HepG2 (cell line): ENCODE results near the gene GBGT1. TPM values are rescaled to one million over a fixed set of nuclear protein-coding genes. Genes with fewer than 3 reads are reported as not detected.
A peak's percentile ranks its signal among the peaks of the same experiment; 100 is the strongest.

Experiments used
- ATAC-seq: fragments of 200-7000 bp; cut with Tn5 transposase; 3 replicates; pipeline ENCODE4 v1.9.1; 2020; ENCODE audit warnings: mild to moderate bottlenecking, moderate library complexity
- BruUV-seq: library from RNA; stranded (reverse); fragments of 400-500 nt; replicated peaks from 2 replicates; lab custom pipeline; 2021; lab: Mats Ljungman, UMichigan
- CTCF ChIA-PET: fragments of 300-600 bp; formaldehyde crosslinking; extraction: SDS; loops from one replicate; lab custom pipeline; 2021; ENCODE audit warnings: low total read pairs, inconsistent platforms, low intra/inter-chr PET ratio; lab: Yijun Ruan, JAX
- POLR2A ChIA-PET: fragments of 350-600 bp; sonication (Branson Sonifier 250); formaldehyde crosslinking; loops from one replicate; lab custom pipeline; 2020; ENCODE audit warnings: antibody characterized with exemption, inconsistent platforms; lab: Yijun Ruan, JAX
- DNase-seq: peaks from one replicate; pipeline ENCODE4 v3.0.0-alpha.2; 2015; ENCODE audit warnings: low spot score
- FAIRE-seq: peaks from 3 replicates; lab custom pipeline; 2011; peaks lifted over from hg19 to GRCh38; lab: Jason Lieb, UNC
- H2AFZ ChIP-seq: one replicate; pipeline ENCODE4 v1.6.1; 2011; ENCODE audit warnings: low read length, inconsistent platforms
- H3K27ac ChIP-seq: fragments of 300-600 bp; 3 replicates; pipeline ENCODE4 v1.8.0; 2011; ENCODE audit warnings: mixed run types, mild to moderate bottlenecking, mixed read lengths, low read length, inconsistent platforms; ENCODE audit not compliant: insufficient read depth; ENCODE audit errors: extremely low read length
- H3K27me3 ChIP-seq, 2 experiments: fragments of 200-600 bp in 1 of 2; 2 replicates in 1 of 2; 3 replicates in 1 of 2; pipeline versions ENCODE4 v1.6.0 to v1.8.0; 2011; ENCODE audit warnings: low read length in 2 of 2, mild to moderate bottlenecking in 2 of 2, moderate library complexity in 2 of 2, inconsistent platforms in 1 of 2; ENCODE audit not compliant: insufficient read depth in 2 of 2, control insufficient read depth in 1 of 2
- H3K36me3 ChIP-seq, 2 experiments: fragments of 200-600 bp in 1 of 2; replicated peaks in 1 of 2; 2 replicates in 1 of 2; 3 replicates in 1 of 2; pipeline versions ENCODE4 v1.5.1 to v1.8.0; 2011; ENCODE audit warnings: low read length in 2 of 2, inconsistent platforms in 1 of 2; ENCODE audit not compliant: insufficient read depth in 2 of 2, control insufficient read depth in 1 of 2
- H3K4me1 ChIP-seq: 2 replicates; pipeline ENCODE4 v1.5.1; 2012; ENCODE audit warnings: low read length, inconsistent platforms; ENCODE audit not compliant: insufficient read depth
- H3K4me2 ChIP-seq: 2 replicates; pipeline ENCODE4 v1.6.0; 2011; ENCODE audit warnings: low read depth, low read length, inconsistent platforms
- H3K4me3 ChIP-seq, 3 experiments: fragments of 200-600 bp in 1 of 3; sonication (generic), shearing (Covaris generic) in 1 of 3; replicated peaks in 1 of 3; 2 replicates each; pipeline ENCODE4 v1.5.1; 2011 to 2016; ENCODE audit warnings: low read length in 3 of 3, inconsistent platforms in 2 of 3, low read depth in 2 of 3, mild to moderate bottlenecking in 2 of 3, control low read depth in 1 of 3, mixed read lengths in 1 of 3; ENCODE audit not compliant: insufficient read depth in 1 of 3
- H3K79me2 ChIP-seq: one replicate; pipeline ENCODE4 v1.6.1; 2011; ENCODE audit warnings: low read length, inconsistent platforms; ENCODE audit not compliant: insufficient read depth
- H3K9ac ChIP-seq: 2 replicates; pipeline ENCODE4 v1.6.0; 2011; ENCODE audit warnings: mild to moderate bottlenecking, low read depth, low read length, inconsistent platforms; ENCODE audit not compliant: insufficient read depth
- H3K9me3 ChIP-seq: 2 replicates; pipeline ENCODE4 v1.5.1; 2012; ENCODE audit warnings: mild to moderate bottlenecking, low read length
- H4K20me1 ChIP-seq: 2 replicates; pipeline ENCODE4 v1.6.0; 2011; ENCODE audit warnings: inconsistent platforms, mild to moderate bottlenecking, low read length, moderate library complexity; ENCODE audit not compliant: insufficient read depth
- CBX1 ChIP-seq: IDR thresholded peaks from one replicate; pipeline ENCODE4 v1.6.1; 2016; ENCODE audit warnings: antibody characterized with exemption, low read depth
- GTF3A ChIP-seq: sonication (generic); formaldehyde crosslinking; conservative IDR thresholded peaks from 2 replicates; pipeline ENCODE4 v1.4.0; 2020; ENCODE audit warnings: mild to moderate bottlenecking, missing genetic modification reagents
- KLF6 ChIP-seq: IDR thresholded peaks from 2 replicates; pipeline ENCODE4 v1.8.0; 2016; ENCODE audit warnings: missing biosample characterization, missing genetic modification reagents
- LBX2 ChIP-seq: sonication (generic); formaldehyde crosslinking; IDR thresholded peaks from 2 replicates; pipeline ENCODE4 v1.5.0; 2020; ENCODE audit warnings: missing genetic modification reagents, mild to moderate bottlenecking, borderline replicate concordance
- NR2F6 ChIP-seq, 2 experiments: IDR thresholded peaks; 2 replicates each; pipeline ENCODE4 v1.6.1; 2016; ENCODE audit warnings: antibody characterized with exemption in 1 of 2, mild to moderate bottlenecking in 1 of 2
- NRL ChIP-seq: sonication (generic); formaldehyde crosslinking; IDR thresholded peaks from 2 replicates; pipeline ENCODE4 v1.5.0; 2020; ENCODE audit warnings: missing genetic modification reagents, mild to moderate bottlenecking, moderate library complexity, borderline replicate concordance
- TEAD2 ChIP-seq: sonication (generic); formaldehyde crosslinking; IDR thresholded peaks from 2 replicates; pipeline ENCODE4 v1.9.0; 2021; ENCODE audit warnings: missing genetic modification reagents
- ZNF550 ChIP-seq: sonication (generic); formaldehyde crosslinking; IDR thresholded peaks from 2 replicates; pipeline ENCODE4 v1.4.0; 2020; ENCODE audit warnings: mild to moderate bottlenecking, missing genetic modification reagents, borderline replicate concordance
- ZNF619 ChIP-seq: sonication (generic); formaldehyde crosslinking; IDR thresholded peaks from 2 replicates; pipeline ENCODE4 v1.4.0; 2020; ENCODE audit warnings: mild to moderate bottlenecking, missing genetic modification reagents
- ZSCAN29 ChIP-seq: sonication (generic); formaldehyde crosslinking; conservative IDR thresholded peaks from 2 replicates; pipeline ENCODE4 v1.4.0; 2020; ENCODE audit warnings: mild to moderate bottlenecking, missing genetic modification reagents
- WGBS: methylation state at CpG from one replicate; pipeline ENCODE4 v1.1.6; 2017; ENCODE audit warnings: low lambda C conversion rate; 5-methylcytosine and 5-hydroxymethylcytosine counted together
- in situ Hi-C: cut with HindIII; loops from 2 replicates; pipeline ENCODE4 v1.10.0; 2017; ENCODE audit warnings: low pct_unique_long_range_greater_than_20kb; ENCODE audit not compliant: extremely low pct_ligation_motif_present
- intact Hi-C: fragments of 100-400 bp; cut with micrococcal nuclease; formaldehyde crosslinking; loops from one replicate; pipeline ENCODE4 v1.10.0; 2022; ENCODE audit not compliant: unreplicated experiment
- polyA plus RNA-seq, 8 experiments: library from polyadenylated mRNA; depleted of rRNA in 3 of 8; stranded (reverse) in 7 of 8; unstranded in 1 of 8; fragments of >200 nt; fragmentation: Illumina TruSeq in 4 of 8; extraction: Trizol in 4 of 8; gene quantifications; 2 replicates each; pipeline versions ENCODE4 v1.2.1 to v1.2.3, GENCODE V29; 2011 to 2016; ENCODE audit warnings: low read depth in 4 of 8, missing spikeins in 1 of 8, mixed read lengths in 1 of 8; ENCODE audit not compliant: insufficient read depth in 1 of 8
- total RNA-seq, 5 experiments: library from RNA; depleted of rRNA; stranded (reverse); fragments of >200 nt; fragmentation: Illumina TruSeq; extraction: Trizol; gene quantifications; 2 replicates each; pipeline ENCODE4 v1.2.3, GENCODE V29; 2016; ENCODE audit warnings: low read depth in 1 of 5
- TF ChIP-seq, protein P1 (sequence below): sonication (generic); formaldehyde crosslinking; IDR thresholded peaks from 2 replicates; pipeline ENCODE4 v1.4.0; 2020; ENCODE audit warnings: missing genetic modification reagents

Gene GBGT1
- total and polyA plus RNA-seq, 2 of the 13 experiments (the other 11 are each of a cell fraction or from before 2014, with no cell fraction given) = not detected

DNA sequence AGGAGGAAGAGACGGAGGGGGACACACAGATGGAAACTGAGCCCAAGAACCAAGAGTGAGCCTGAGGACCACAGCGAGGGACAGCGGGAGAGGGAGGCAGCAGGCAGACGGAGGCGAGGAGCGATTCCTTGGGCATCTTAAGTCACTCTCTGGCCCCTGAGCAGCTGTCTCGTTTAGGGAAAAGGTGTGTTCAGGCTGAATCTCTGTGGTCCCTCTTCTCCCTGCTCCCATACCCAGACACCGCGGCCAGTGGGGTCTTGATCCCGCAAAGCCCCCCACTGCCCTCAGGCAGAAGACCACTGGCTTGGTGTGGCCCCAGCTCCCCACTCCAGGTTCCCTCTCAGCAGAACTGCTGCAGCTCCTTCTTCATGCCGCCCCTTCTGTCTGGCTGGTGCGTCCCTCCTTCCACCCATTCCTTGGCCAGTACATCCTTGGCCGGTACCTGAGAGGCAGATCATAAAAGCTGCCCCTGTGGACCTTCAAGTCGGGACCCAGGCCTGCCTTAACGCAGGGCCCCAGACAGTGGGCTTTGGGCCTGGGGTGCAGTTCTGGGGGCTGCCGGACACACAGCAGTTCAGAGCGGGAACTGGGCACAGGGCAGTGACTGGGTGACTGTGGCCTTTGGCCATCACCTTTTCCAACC is 36.9 kb downstream of the GBGT1 start:
- Histone ChIP-seq H3K27ac (no peak overlapping the region), H3K36me3 (no peaks in the 10 kb centered on the region; a peak in 1 of 5 replicates), H2AFZ (no peak overlapping the region), H3K4me3 (no peak overlapping the region), H3K27me3 (no peaks in the 10 kb centered on the region), H4K20me1 (no peaks in the 10 kb centered on the region), H3K9me3 (no peaks in the 10 kb centered on the region), H3K4me2 (no peak overlapping the region), H3K9ac (no peak overlapping the region), H3K4me1 (peaks cover 24% of the 10 kb centered on the region), H3K79me2 (no peaks in the 10 kb centered on the region)
- FAIRE-seq (no peak), ATAC-seq (no peak), DNase-seq (no peak)
- no TSS peak for BruUV-seq
- in situ Hi-C loops = no loop called here
- intact Hi-C loops = no loop called here
- ChIA-PET POLR2A (no interaction called here), CTCF (no interaction called here)
- no peak for TF ChIP-seq KLF6 (CRISPR knock-in tag)
- 0 out of 2 replicates have a peak, but pooled peaks have one; percentile 24 for TF ChIP-seq NRL (CRISPR knock-in tag)
- WGBS = 98% methylated on average over 10 of the region's 17 CpGs

- ChIA-PET CTCF (no interaction called here), POLR2A (no interaction called here)
- Histone ChIP-seq H3K4me1 (peaks cover 31% of the 10 kb centered on the region), H3K27ac (no peak overlapping the region), H3K9me3 (no peaks in the 10 kb centered on the region), H3K9ac (no peak overlapping the region), H3K4me3 (no peak overlapping the region), H3K27me3 (no peaks in the 10 kb centered on the region), H3K79me2 (no peaks in the 10 kb centered on the region), H4K20me1 (no peaks in the 10 kb centered on the region), H3K4me2 (no peak overlapping the region), H3K36me3 (no peaks in the 10 kb centered on the region), H2AFZ (no peak overlapping the region)
- no peak for FAIRE-seq
- intact Hi-C loops (no loop called here), in situ Hi-C loops (no loop called here)
- 82% methylated on average over 18 of the region's 24 CpGs for WGBS
- no peak for DNase-seq
- ATAC-seq = no peak
- no peak for TF ChIP-seq NR2F6 (IDR thresholded peaks at IDR 0.05)
- no peak for TF ChIP-seq NR2F6 (CRISPR knock-in tag; IDR thresholded peaks at IDR 0.05)
- no peak for TF ChIP-seq GTF3A (CRISPR knock-in tag)
- TF ChIP-seq CBX1 = no peak
- no peak for TF ChIP-seq ZNF619 (CRISPR knock-in tag)
- TF ChIP-seq, protein P1, sequence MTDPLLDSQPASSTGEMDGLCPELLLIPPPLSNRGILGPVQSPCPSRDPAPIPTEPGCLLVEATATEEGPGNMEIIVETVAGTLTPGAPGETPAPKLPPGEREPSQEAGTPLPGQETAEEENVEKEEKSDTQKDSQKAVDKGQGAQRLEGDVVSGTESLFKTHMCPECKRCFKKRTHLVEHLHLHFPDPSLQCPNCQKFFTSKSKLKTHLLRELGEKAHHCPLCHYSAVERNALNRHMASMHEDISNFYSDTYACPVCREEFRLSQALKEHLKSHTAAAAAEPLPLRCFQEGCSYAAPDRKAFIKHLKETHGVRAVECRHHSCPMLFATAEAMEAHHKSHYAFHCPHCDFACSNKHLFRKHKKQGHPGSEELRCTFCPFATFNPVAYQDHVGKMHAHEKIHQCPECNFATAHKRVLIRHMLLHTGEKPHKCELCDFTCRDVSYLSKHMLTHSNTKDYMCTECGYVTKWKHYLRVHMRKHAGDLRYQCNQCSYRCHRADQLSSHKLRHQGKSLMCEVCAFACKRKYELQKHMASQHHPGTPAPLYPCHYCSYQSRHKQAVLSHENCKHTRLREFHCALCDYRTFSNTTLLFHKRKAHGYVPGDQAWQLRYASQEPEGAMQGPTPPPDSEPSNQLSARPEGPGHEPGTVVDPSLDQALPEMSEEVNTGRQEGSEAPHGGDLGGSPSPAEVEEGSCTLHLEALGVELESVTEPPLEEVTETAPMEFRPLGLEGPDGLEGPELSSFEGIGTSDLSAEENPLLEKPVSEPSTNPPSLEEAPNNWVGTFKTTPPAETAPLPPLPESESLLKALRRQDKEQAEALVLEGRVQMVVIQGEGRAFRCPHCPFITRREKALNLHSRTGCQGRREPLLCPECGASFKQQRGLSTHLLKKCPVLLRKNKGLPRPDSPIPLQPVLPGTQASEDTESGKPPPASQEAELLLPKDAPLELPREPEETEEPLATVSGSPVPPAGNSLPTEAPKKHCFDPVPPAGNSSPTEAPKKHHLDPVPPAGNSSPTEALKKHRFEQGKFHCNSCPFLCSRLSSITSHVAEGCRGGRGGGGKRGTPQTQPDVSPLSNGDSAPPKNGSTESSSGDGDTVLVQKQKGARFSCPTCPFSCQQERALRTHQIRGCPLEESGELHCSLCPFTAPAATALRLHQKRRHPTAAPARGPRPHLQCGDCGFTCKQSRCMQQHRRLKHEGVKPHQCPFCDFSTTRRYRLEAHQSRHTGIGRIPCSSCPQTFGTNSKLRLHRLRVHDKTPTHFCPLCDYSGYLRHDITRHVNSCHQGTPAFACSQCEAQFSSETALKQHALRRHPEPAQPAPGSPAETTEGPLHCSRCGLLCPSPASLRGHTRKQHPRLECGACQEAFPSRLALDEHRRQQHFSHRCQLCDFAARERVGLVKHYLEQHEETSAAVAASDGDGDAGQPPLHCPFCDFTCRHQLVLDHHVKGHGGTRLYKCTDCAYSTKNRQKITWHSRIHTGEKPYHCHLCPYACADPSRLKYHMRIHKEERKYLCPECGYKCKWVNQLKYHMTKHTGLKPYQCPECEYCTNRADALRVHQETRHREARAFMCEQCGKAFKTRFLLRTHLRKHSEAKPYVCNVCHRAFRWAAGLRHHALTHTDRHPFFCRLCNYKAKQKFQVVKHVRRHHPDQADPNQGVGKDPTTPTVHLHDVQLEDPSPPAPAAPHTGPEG (CRISPR knock-in tag) = no peak
- TF ChIP-seq ZNF550 (CRISPR knock-in tag) = no peak
- no peak for TF ChIP-seq ZSCAN29 (CRISPR knock-in tag)
- no peak for TF ChIP-seq LBX2 (CRISPR knock-in tag)
- no peak for TF ChIP-seq TEAD2
- no TSS peak for BruUV-seq
These were observed 37.6 kb downstream of the GBGT1 start for GRCh38 chr9:133125941-133126696.
